HCT116 (cell line): ENCODE measurements around the gene MRPS27. TPM values are rescaled to one million over a fixed set of nuclear protein-coding genes. Genes with fewer than 3 reads are reported as not detected.

Experiments
- ATAC-seq: fragments of 200-7000 bp; cut with Tn5 transposase; 2 replicates; pipeline ENCODE4 v1.9.1; 2020; ENCODE audit warnings: mild to moderate bottlenecking, moderate library complexity
- BruUV-seq: library from RNA; stranded (reverse); fragments of 400-500 nt; replicated peaks from 2 replicates; lab custom pipeline; 2021; lab: Mats Ljungman, UMichigan
- CTCF ChIA-PET: fragments of 300-600 bp; sonication (Branson Sonifier 250); formaldehyde crosslinking; loops from one replicate; lab custom pipeline; 2021; ENCODE audit warnings: antibody characterized with exemption; lab: Charles Lee
- POLR2A ChIA-PET: fragments of 300-600, 350-600 bp; sonication (Branson Sonifier 250); formaldehyde crosslinking; loops from one replicate; lab custom pipeline; 2021; ENCODE audit warnings: antibody characterized with exemption; lab: Charles Lee
- RAD21 ChIA-PET, 2 experiments: fragments of 300-600 bp; sonication (Branson Sonifier 250); formaldehyde crosslinking; loops; one replicate each; lab custom pipeline; 2023; ENCODE audit warnings: low total read pairs in 2 of 2; ENCODE audit not compliant: uncharacterized antibody in 2 of 2, unreplicated experiment in 2 of 2, low non-redundant PET in 1 of 2; lab: Charles Lee
- DNase-seq: peaks from one replicate; pipeline ENCODE4 v3.0.0-alpha.2; 2010; ENCODE audit warnings: low read depth, low spot score
- H2AFZ ChIP-seq: fragments of 200-600 bp; shearing (Covaris generic), sonication (generic); 2 replicates; pipeline ENCODE4 v1.6.1; 2017; ENCODE audit warnings: low read depth, mixed run types, mixed read lengths, antibody characterized with exemption, low read length; ENCODE audit not compliant: poor library complexity, severe bottlenecking
- H3K27ac ChIP-seq: 2 replicates; pipeline ENCODE4 v1.5.1; 2012; ENCODE audit warnings: low read depth, low read length
- H3K27me3 ChIP-seq: fragments of 200-600 bp; sonication (generic); 2 replicates; pipeline ENCODE4 v1.6.1; 2016; ENCODE audit warnings: mixed run types, low read length, mixed read lengths; ENCODE audit not compliant: insufficient read depth
- H3K36me3 ChIP-seq, 2 experiments: fragments of 200-500 bp in 1 of 2; fragments of 200-600 bp in 1 of 2; sonication (Bioruptor generic) in 1 of 2; sonication (generic) in 1 of 2; 2 replicates each; pipeline versions ENCODE4 v1.5.1 to v1.6.1; 2014 to 2016; ENCODE audit warnings: low read length in 2 of 2, inconsistent platforms in 1 of 2, mixed read lengths in 1 of 2, mixed run types in 1 of 2; ENCODE audit not compliant: insufficient read depth in 2 of 2, control insufficient read depth in 1 of 2
- H3K4me1 ChIP-seq, 2 experiments: fragments of 200-600 bp in 1 of 2; sonication (generic) in 1 of 2; 2 replicates each; pipeline versions ENCODE4 v1.5.1 to v1.6.1; 2012 to 2017; ENCODE audit warnings: low read length in 2 of 2, inconsistent platforms in 1 of 2, mild to moderate bottlenecking in 1 of 2, mixed read lengths in 1 of 2, mixed run types in 1 of 2, moderate library complexity in 1 of 2; ENCODE audit not compliant: insufficient read depth in 2 of 2, control insufficient read depth in 1 of 2
- H3K4me2 ChIP-seq: fragments of 200-600 bp; sonication (generic); 2 replicates; pipeline ENCODE4 v1.6.1; 2017; ENCODE audit warnings: mixed run types, low read length, mixed read lengths
- H3K4me3 ChIP-seq, 2 experiments: fragments of 200-600 bp in 1 of 2; sonication (generic) in 1 of 2; replicated peaks in 1 of 2; 2 replicates each; pipeline ENCODE4 v1.5.1; 2011 to 2016; ENCODE audit warnings: low read length in 2 of 2, control low read depth in 1 of 2, low read depth in 1 of 2, mild to moderate bottlenecking in 1 of 2, mixed read lengths in 1 of 2, mixed run types in 1 of 2
- H3K79me2 ChIP-seq: fragments of 200-600 bp; sonication (generic); 2 replicates; pipeline ENCODE4 v1.6.1; 2017; ENCODE audit warnings: mild to moderate bottlenecking, mixed run types, low read length, moderate library complexity, mixed read lengths; ENCODE audit not compliant: insufficient read depth
- H3K9ac ChIP-seq: fragments of 200-600 bp; sonication (generic); 2 replicates; pipeline ENCODE4 v1.6.1; 2016; ENCODE audit warnings: low read length, mixed read lengths
- H3K9me2 ChIP-seq: fragments of 200-600 bp; sonication (generic), shearing (Covaris generic); 2 replicates; pipeline ENCODE4 v1.6.1; 2017; ENCODE audit warnings: mixed run types, mild to moderate bottlenecking, moderate library complexity; ENCODE audit not compliant: insufficient read depth
- H3K9me3 ChIP-seq, 2 experiments: fragments of 200-500 bp in 1 of 2; fragments of 200-600 bp in 1 of 2; sonication (Bioruptor generic) in 1 of 2; sonication (generic) in 1 of 2; 2 replicates each; pipeline ENCODE4 v1.6.1; 2014 to 2017; ENCODE audit warnings: low read length in 2 of 2, mixed read lengths in 2 of 2, inconsistent platforms in 1 of 2, low read depth in 1 of 2, mild to moderate bottlenecking in 1 of 2, mixed run types in 1 of 2, moderate library complexity in 1 of 2; ENCODE audit not compliant: control insufficient read depth in 1 of 2, insufficient read depth in 1 of 2
- H4K20me1 ChIP-seq: fragments of 200-600 bp; sonication (generic), shearing (Covaris generic); 2 replicates; pipeline ENCODE4 v1.6.1; 2017; ENCODE audit warnings: mixed run types, mild to moderate bottlenecking, moderate library complexity; ENCODE audit not compliant: insufficient read depth
- ATF3 ChIP-seq: IDR thresholded peaks from 2 replicates; pipeline ENCODE4 v1.6.1; 2012
- CBX3 ChIP-seq: IDR thresholded peaks from 2 replicates; pipeline ENCODE4 v1.6.1; 2012; ENCODE audit warnings: low read depth
- CEBPB ChIP-seq: IDR thresholded peaks from 2 replicates; pipeline ENCODE4 v1.6.1; 2012; ENCODE audit warnings: low read depth
- CTCF ChIP-seq, 3 experiments: fragments of 200-600 bp in 1 of 3; sonication (generic) in 1 of 3; IDR thresholded peaks in 2 of 3; conservative IDR thresholded peaks in 1 of 3; 2 replicates each; pipeline ENCODE4 v1.5.1; 2012 to 2017; ENCODE audit warnings: low read depth in 2 of 3, low read length in 2 of 3, antibody characterized with exemption in 1 of 3, borderline replicate concordance in 1 of 3, control low read depth in 1 of 3, mild to moderate bottlenecking in 1 of 3, mixed read lengths in 1 of 3, mixed run types in 1 of 3, moderate library complexity in 1 of 3; ENCODE audit not compliant: insufficient read depth in 1 of 3
- EGR1 ChIP-seq: IDR thresholded peaks from 2 replicates; pipeline ENCODE4 v1.6.1; 2012; ENCODE audit warnings: low read depth
- ELF1 ChIP-seq: IDR thresholded peaks from 2 replicates; pipeline ENCODE4 v1.6.1; 2012; ENCODE audit warnings: low read depth, borderline replicate concordance
- EZH2 ChIP-seq: fragments of 200-600 bp; sonication (generic); IDR thresholded peaks from 2 replicates; pipeline ENCODE4 v1.6.1; 2017; ENCODE audit warnings: antibody characterized with exemption, mixed run types
- FOSL1 ChIP-seq: IDR thresholded peaks from 2 replicates; pipeline ENCODE4 v1.6.1; 2012; ENCODE audit warnings: low read depth
- MAX ChIP-seq: IDR thresholded peaks from 2 replicates; pipeline ENCODE4 v1.6.1; 2012
- POLR2A ChIP-seq: IDR thresholded peaks from 2 replicates; pipeline ENCODE4 v1.7.0; 2011; ENCODE audit warnings: borderline replicate concordance; ENCODE audit not compliant: insufficient read depth, insufficient read length; ENCODE audit errors: extremely low read depth
- RAD21 ChIP-seq: IDR thresholded peaks from 2 replicates; pipeline ENCODE4 v1.6.1; 2012; ENCODE audit warnings: low read depth, mild to moderate bottlenecking
- SIN3A ChIP-seq: IDR thresholded peaks from 2 replicates; pipeline ENCODE4 v1.6.1; 2012; ENCODE audit warnings: low read depth
- SRF ChIP-seq: IDR thresholded peaks from 2 replicates; pipeline ENCODE4 v1.6.1; 2012; ENCODE audit warnings: low read depth
- TCF7L2 ChIP-seq: IDR thresholded peaks from 2 replicates; pipeline ENCODE4 v1.7.0; 2011; ENCODE audit warnings: borderline replicate concordance, inconsistent platforms; ENCODE audit not compliant: insufficient read depth, insufficient read length; ENCODE audit errors: extremely low read depth
- YY1 ChIP-seq: IDR thresholded peaks from 2 replicates; pipeline ENCODE4 v1.6.1; 2011; ENCODE audit warnings: low read length, low read depth, moderate library complexity, mild to moderate bottlenecking; ENCODE audit not compliant: insufficient replicate concordance; ENCODE audit errors: extremely low read depth
- ZBTB33 ChIP-seq: IDR thresholded peaks from 2 replicates; pipeline ENCODE4 v1.6.1; 2011; ENCODE audit warnings: mild to moderate bottlenecking, low read length, moderate library complexity; ENCODE audit not compliant: insufficient replicate concordance; ENCODE audit errors: extremely low read depth
- ZFX ChIP-seq: fragments of 450-650 bp; IDR thresholded peaks from 2 replicates; pipeline ENCODE4 v1.6.1; 2017
- ZNF274 ChIP-seq: fragments of 200-500 bp; sonication (Bioruptor generic); IDR thresholded peaks from 2 replicates; pipeline ENCODE4 v1.6.1; 2014; ENCODE audit warnings: mild to moderate bottlenecking, low read depth, low read length, inconsistent platforms
- intact Hi-C: fragments of 100-400 bp; cut with micrococcal nuclease; formaldehyde crosslinking; loops from 2 replicates; pipeline ENCODE4 v1.10.0; 2022
- total RNA-seq: library from RNA; stranded (reverse); gene quantifications from one replicate; pipeline ENCODE4 v1.2.1, GENCODE V29; 2021; ENCODE audit not compliant: unreplicated experiment

MRPS27 gene
- total RNA-seq, 1 experiment from 2014 or later = 113 TPM

- no peaks in the 10 kb centered on the region for H3K27me3 ChIP-seq
- CTCF ChIA-PET = no interaction called here
- no peaks in the 10 kb centered on the region for H3K36me3 ChIP-seq
- no peak overlapping the region for H3K4me2 ChIP-seq
- RAD21 ChIA-PET = no interaction called here
- H4K20me1 ChIP-seq = no peaks in the 10 kb centered on the region
- peaks cover 10 to 26% of the 10 kb centered on the region in 2 experiments for H3K4me1 ChIP-seq
- TF ChIP-seq MAX (no peak), ZFX (no peak), CTCF (IDR thresholded peaks at IDR 0.05 in 2 of 3, conservative IDR thresholded peaks at IDR 0.05 in 1 of 3; ENCODE audit: borderline replicate concordance in 1 of 3, insufficient read depth in 1 of 3, low read depth in 2 of 3, low read length in 2 of 3) (no peak), CBX3 (no peak), ELF1 (no peak), YY1 (no peak), CEBPB (no peak), SIN3A (no peak), TCF7L2 (no peak), EZH2 (no peak), EGR1 (no peak), SRF (no peak), POLR2A (no peak), FOSL1 (no peak), ATF3 (no peak), ZBTB33 (no peak), RAD21 (no peak), ZNF274 (no peak)
- no peak overlapping the region for H3K9ac ChIP-seq
- intact Hi-C loops = no loop called here
- BruUV-seq = no TSS peak
- no peaks in the 10 kb centered on the region for H3K9me2 ChIP-seq
- H2AFZ ChIP-seq = no peak overlapping the region
- H3K4me3 ChIP-seq = no peak overlapping the region
- H3K79me2 ChIP-seq = no peaks in the 10 kb centered on the region
- H3K9me3 ChIP-seq = no peaks in the 10 kb centered on the region
- no peak for ATAC-seq
- H3K27ac ChIP-seq = no peak overlapping the region
- no peak for DNase-seq
- POLR2A ChIA-PET = no interaction called here
These were observed 113.0 kb downstream of the MRPS27 start for GRCh38 chr5:72206994-72207393.
